Trophoblast cell (in vitro differentiated cells and primary cell): ENCODE measurements around the gene SIAH1.

Source experiments
- DNase-seq, 2 donors: peaks; one replicate each; pipeline ENCODE4 v3.0.0-alpha.2; 2016
- H2AFZ ChIP-seq: 2 replicates; pipeline ENCODE4 v1.6.1; 2013; ENCODE audit warnings: low read length, moderate library complexity, mild to moderate bottlenecking; ENCODE audit not compliant: insufficient read depth, poor library complexity
- H2AK5ac ChIP-seq: 2 replicates; pipeline ENCODE4 v1.6.1; 2013; ENCODE audit warnings: mild to moderate bottlenecking, low read length
- H2BK120ac ChIP-seq: 2 replicates; pipeline ENCODE4 v1.6.1; 2013; ENCODE audit warnings: low read length, mild to moderate bottlenecking, moderate library complexity; ENCODE audit not compliant: insufficient read depth, poor library complexity
- H2BK12ac ChIP-seq: 2 replicates; pipeline ENCODE4 v1.6.1; 2013; ENCODE audit warnings: mild to moderate bottlenecking, low read length, moderate library complexity
- H2BK5ac ChIP-seq: 2 replicates; pipeline ENCODE4 v1.6.1; 2013; ENCODE audit warnings: low read length, low read depth, moderate library complexity, mild to moderate bottlenecking; ENCODE audit not compliant: poor library complexity
- H3K14ac ChIP-seq: 2 replicates; pipeline ENCODE4 v1.6.1; 2013; ENCODE audit warnings: mild to moderate bottlenecking, low read length
- H3K18ac ChIP-seq: 2 replicates; pipeline ENCODE4 v1.6.1; 2013; ENCODE audit warnings: mild to moderate bottlenecking, low read length
- H3K23ac ChIP-seq: 2 replicates; pipeline ENCODE4 v1.6.1; 2013; ENCODE audit warnings: low read length
- H3K27ac ChIP-seq: 2 replicates; pipeline ENCODE4 v1.5.1; 2013; ENCODE audit warnings: low read depth, mild to moderate bottlenecking, inconsistent platforms, low read length, moderate library complexity
- H3K27me3 ChIP-seq: 2 replicates; pipeline ENCODE4 v1.6.1; 2013; ENCODE audit warnings: inconsistent platforms, mild to moderate bottlenecking, low read length, moderate library complexity; ENCODE audit not compliant: insufficient read depth
- H3K36me3 ChIP-seq, 2 experiments: 1 replicate in 1 of 2; 2 replicates in 1 of 2; pipeline ENCODE4 v1.6.1; 2013; ENCODE audit warnings: low read length in 2 of 2, mild to moderate bottlenecking in 2 of 2, moderate library complexity in 1 of 2; ENCODE audit not compliant: insufficient read depth in 2 of 2, control insufficient read depth in 1 of 2
- H3K4ac ChIP-seq: 2 replicates; pipeline ENCODE4 v1.6.1; 2013; ENCODE audit warnings: low read depth, mild to moderate bottlenecking, low read length, moderate library complexity
- H3K4me1 ChIP-seq, 2 experiments: 1 replicate in 1 of 2; 2 replicates in 1 of 2; pipeline ENCODE4 v1.6.1; 2013; ENCODE audit warnings: low read length in 2 of 2, mild to moderate bottlenecking in 2 of 2, moderate library complexity in 1 of 2; ENCODE audit not compliant: insufficient read depth in 2 of 2, control insufficient read depth in 1 of 2
- H3K4me2 ChIP-seq: 2 replicates; pipeline ENCODE4 v1.6.1; 2013; ENCODE audit warnings: inconsistent platforms, mild to moderate bottlenecking, low read length, moderate library complexity
- H3K4me3 ChIP-seq: 2 replicates; pipeline ENCODE4 v1.5.1; 2013; ENCODE audit warnings: mild to moderate bottlenecking, low read depth, low read length, inconsistent platforms
- H3K79me1 ChIP-seq: one replicate; pipeline ENCODE4 v1.6.1; 2013; ENCODE audit warnings: low read length
- H3K79me2 ChIP-seq: 2 replicates; pipeline ENCODE4 v1.6.1; 2013; ENCODE audit warnings: low read length, mild to moderate bottlenecking; ENCODE audit not compliant: control insufficient read depth, insufficient read depth, poor library complexity
- H3K9ac ChIP-seq: 2 replicates; pipeline ENCODE4 v1.6.1; 2013; ENCODE audit warnings: mild to moderate bottlenecking, low read length
- H3K9me3 ChIP-seq: 2 replicates; pipeline ENCODE4 v1.6.1; 2013; ENCODE audit warnings: low read depth, mild to moderate bottlenecking, control low read depth, inconsistent platforms, low read length; ENCODE audit not compliant: insufficient read depth
- H4K12ac ChIP-seq: 2 replicates; pipeline ENCODE4 v1.6.1; 2013; ENCODE audit warnings: low read depth, mild to moderate bottlenecking, low read length, moderate library complexity
- H4K8ac ChIP-seq: 2 replicates; pipeline ENCODE4 v1.6.1; 2013; ENCODE audit warnings: low read depth, mild to moderate bottlenecking, low read length, moderate library complexity
- H4K91ac ChIP-seq: one replicate; pipeline ENCODE4 v1.6.1; 2013; ENCODE audit warnings: low read depth, mild to moderate bottlenecking, low read length, moderate library complexity
- whole genome bisulfite sequencing: extraction: QIAGEN DNeasy Blood & Tissue Kit; methylation state at CpG from one replicate; pipeline ENCODE4 v1.1.7; 2013; ENCODE audit warnings: missing lambda C conversion rate; ENCODE audit not compliant: insufficient read length, insufficient coverage; ENCODE audit errors: extremely low coverage; 5-methylcytosine and 5-hydroxymethylcytosine counted together

The SIAH1 gene

DNA sequence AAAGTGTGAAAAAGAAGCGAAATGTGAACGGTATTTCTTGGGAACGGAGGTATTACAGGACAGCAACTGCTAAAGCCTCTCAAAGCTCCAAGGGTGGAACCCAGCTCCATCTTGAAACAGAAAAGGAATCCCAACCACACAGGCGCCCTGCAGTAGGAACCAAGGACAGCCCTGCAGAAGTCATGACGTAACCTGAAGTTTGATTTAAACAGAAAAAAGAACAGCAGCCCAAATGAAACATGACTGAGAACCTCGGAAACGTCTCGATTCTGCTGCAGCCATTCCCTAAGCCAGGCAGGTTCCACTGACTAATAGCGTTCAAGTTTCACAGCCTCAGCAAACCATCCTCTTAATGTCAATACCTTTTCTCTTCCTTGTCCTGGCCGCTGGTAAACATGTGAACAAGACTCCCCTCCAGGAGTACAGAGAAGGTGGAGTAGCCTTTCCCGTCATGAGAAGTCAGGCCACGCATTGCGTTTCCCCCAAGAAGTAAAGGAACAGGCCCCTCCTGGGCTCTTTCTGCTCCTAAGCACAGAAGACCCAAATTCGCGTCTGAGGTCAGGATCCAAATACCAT lies 20.1 kb downstream of the SIAH1 start:
- Histone ChIP-seq H3K4me2 (peak overlapping the region; percentile 80), H3K4ac (peak overlapping the region; percentile 37), H4K91ac (peak overlapping the region; percentile 9), H4K12ac (peak overlapping the region; percentile 10), H3K36me3 (peaks cover 4 to 9% of the 10 kb centered on the region in 2 experiments), H3K23ac (no peak overlapping the region), H3K18ac (no peak overlapping the region), H2AK5ac (no peak overlapping the region), H3K9me3 (no peaks in the 10 kb centered on the region), H3K27me3 (no peaks in the 10 kb centered on the region), H4K8ac (peak overlapping the region; percentile 13), H3K9ac (no peak overlapping the region), H2BK5ac (peak overlapping the region; percentile 14), H3K79me1 (peaks cover 4% of the 10 kb centered on the region), H2BK12ac (no peak overlapping the region), H3K4me3 (no peak overlapping the region), H3K79me2 (peaks cover 6% of the 10 kb centered on the region), H3K27ac (peak overlapping the region; percentile 45), H2AFZ (no peak overlapping the region), H3K4me1 (peaks cover 2 to 10% of the 10 kb centered on the region in 2 experiments), H3K14ac (no peak overlapping the region), H2BK120ac (no peak overlapping the region)
- WGBS, result no CpG with 5 or more reads among the region's 15 CpGs
- peak in 1 of 2 donors; percentile 13 for DNase-seq

- Histone ChIP-seq H3K27ac (no peak overlapping the region), H3K27me3 (no peaks in the 10 kb centered on the region), H3K79me1 (peaks cover 2% of the 10 kb centered on the region), H4K12ac (no peak overlapping the region), H3K23ac (no peak overlapping the region), H3K18ac (no peak overlapping the region), H3K79me2 (peaks cover 6% of the 10 kb centered on the region), H3K9me3 (no peaks in the 10 kb centered on the region), H3K4me2 (no peak overlapping the region), H3K4ac (peak overlapping the region; percentile 36), H3K9ac (no peak overlapping the region), H2AFZ (no peak overlapping the region), H2AK5ac (no peak overlapping the region), H2BK120ac (no peak overlapping the region), H2BK5ac (no peak overlapping the region), H3K36me3 (peaks cover 4 to 9% of the 10 kb centered on the region in 2 experiments), H2BK12ac (no peak overlapping the region), H3K14ac (no peak overlapping the region), H3K4me3 (no peak overlapping the region), H3K4me1 (peaks cover 0 to 10% of the 10 kb centered on the region in 2 experiments), H4K8ac (no peak overlapping the region), H4K91ac (no peak overlapping the region)
- DNase-seq, result no peak
- no CpG with 5 or more reads among the region's 12 CpGs for WGBS
These were observed 23.6 kb downstream of the SIAH1 start for GRCh38 chr16:48361540-48362144.

GRCh38 chr16:48361012-48361411 lies 24.2 kb downstream of the SIAH1 start:
- H3K36me3 ChIP-seq, result peaks cover 4 to 11% of the 10 kb centered on the region in 2 experiments
- H2AK5ac ChIP-seq, result no peak overlapping the region
- no peak overlapping the region for H3K4ac ChIP-seq
- no peak overlapping the region for H3K23ac ChIP-seq
- peaks cover 2% of the 10 kb centered on the region for H3K79me1 ChIP-seq
- H3K27ac ChIP-seq, result no peak overlapping the region
- H2AFZ ChIP-seq, result no peak overlapping the region
- peaks cover 0 to 8% of the 10 kb centered on the region in 2 experiments for H3K4me1 ChIP-seq
- no peak overlapping the region for H2BK120ac ChIP-seq
- H4K12ac ChIP-seq, result no peak overlapping the region
- no peaks in the 10 kb centered on the region for H3K9me3 ChIP-seq
- H2BK12ac ChIP-seq, result no peak overlapping the region
- DNase-seq, result no peak
- H2BK5ac ChIP-seq, result no peak overlapping the region
- 100% methylated on average over 3 of the region's 3 CpGs for WGBS
- no peak overlapping the region for H3K18ac ChIP-seq
- H3K27me3 ChIP-seq, result no peaks in the 10 kb centered on the region
- H4K8ac ChIP-seq, result no peak overlapping the region
- H3K14ac ChIP-seq, result no peak overlapping the region
- peaks cover 6% of the 10 kb centered on the region for H3K79me2 ChIP-seq
- no peak overlapping the region for H3K4me3 ChIP-seq
- no peak overlapping the region for H4K91ac ChIP-seq
- H3K9ac ChIP-seq, result no peak overlapping the region
- no peak overlapping the region for H3K4me2 ChIP-seq

- H3K79me2 ChIP-seq, result peaks cover 1% of the 10 kb centered on the region
- H4K12ac ChIP-seq, result no peak overlapping the region
- no peak overlapping the region for H2BK5ac ChIP-seq
- H3K4me2 ChIP-seq, result no peak overlapping the region
- H2AK5ac ChIP-seq, result no peak overlapping the region
- H2AFZ ChIP-seq, result no peak overlapping the region
- H2BK12ac ChIP-seq, result no peak overlapping the region
- peaks cover 4 to 15% of the 10 kb centered on the region in 2 experiments for H3K36me3 ChIP-seq
- H3K9ac ChIP-seq, result no peak overlapping the region
- peak overlapping the region; percentile 50 for H3K4ac ChIP-seq
- H3K4me1 ChIP-seq, result peaks cover 0 to 1% of the 10 kb centered on the region in 2 experiments
- no peak overlapping the region for H3K18ac ChIP-seq
- H3K4me3 ChIP-seq, result no peak overlapping the region
- H3K79me1 ChIP-seq, result no peaks in the 10 kb centered on the region
- H3K27me3 ChIP-seq, result no peaks in the 10 kb centered on the region
- WGBS, result no CpG with 5 or more reads among the region's 2 CpGs
- H3K9me3 ChIP-seq, result no peaks in the 10 kb centered on the region
- no peak overlapping the region for H4K8ac ChIP-seq
- DNase-seq, result no peak
- no peak overlapping the region for H4K91ac ChIP-seq
- H3K27ac ChIP-seq, result no peak overlapping the region
- no peak overlapping the region for H3K14ac ChIP-seq
- H2BK120ac ChIP-seq, result no peak overlapping the region
- H3K23ac ChIP-seq, result no peak overlapping the region
These were observed 25.2 kb downstream of the SIAH1 start for GRCh38 chr16:48359983-48360382.
